ENCODE measurements around the gene PTGR3.

Gene PTGR3

DNA sequence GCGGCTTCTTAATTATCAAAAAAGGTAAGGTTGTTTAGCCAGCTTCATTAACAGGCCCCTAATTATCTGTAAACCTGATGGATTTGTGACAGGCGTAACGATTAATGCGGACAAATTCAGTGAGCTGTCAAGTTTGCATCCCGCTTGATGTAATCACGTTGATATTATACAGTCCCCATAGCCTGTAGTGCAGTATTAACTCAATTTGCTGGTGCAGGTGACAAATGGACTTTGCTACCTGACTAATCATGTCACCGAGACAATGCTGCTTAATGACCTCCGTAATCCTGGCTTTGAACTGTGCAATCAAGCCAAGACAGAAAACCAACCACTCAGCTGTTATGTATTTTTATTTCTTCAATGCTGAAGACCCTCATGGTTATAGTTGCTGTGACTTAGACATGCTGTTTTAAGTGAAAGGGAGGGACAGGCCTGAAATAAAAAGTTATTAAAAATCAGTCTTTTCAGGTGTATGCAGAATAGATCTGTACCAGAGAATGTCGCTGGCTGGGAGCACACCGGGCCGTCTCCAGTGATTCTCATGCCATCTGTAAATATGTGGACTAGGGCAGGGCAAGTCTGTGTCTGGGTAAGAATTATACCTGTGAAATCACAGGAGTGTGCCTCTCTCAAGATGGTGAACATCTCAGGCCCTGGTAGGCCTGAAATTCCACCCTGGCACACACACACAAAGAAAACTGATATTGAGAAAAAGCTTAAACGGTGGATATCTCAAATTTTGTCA, 6.0 kb upstream of the PTGR3 start:
- Mint-ChIP-seq H3K4me3 (no peak overlapping the region), H3K27me3 (no peaks in the 10 kb centered on the region), H3K4me1 (peaks cover 66% of the 10 kb centered on the region), H3K36me3 (ENCODE audit: low read depth) (peaks cover 5% of the 10 kb centered on the region), H3K27ac (peak overlapping the region; percentile 34), H3K9me3 (no peaks in the 10 kb centered on the region)
- DNase-seq (no peak), ATAC-seq (no peak)

GRCh38 chr18:75214332-75214690, 5.4 kb upstream of the PTGR3 start:
- H3K27ac Mint-ChIP-seq: peak overlapping the region; percentile 33
- no peak overlapping the region for H3K4me3 Mint-ChIP-seq
- H3K36me3 Mint-ChIP-seq (ENCODE audit: low read depth): peaks cover 5% of the 10 kb centered on the region
- ATAC-seq: no peak
- H3K4me1 Mint-ChIP-seq: peaks cover 64% of the 10 kb centered on the region
- DNase-seq: no peak
- H3K27me3 Mint-ChIP-seq: no peaks in the 10 kb centered on the region
- no peaks in the 10 kb centered on the region for H3K9me3 Mint-ChIP-seq

DNA sequence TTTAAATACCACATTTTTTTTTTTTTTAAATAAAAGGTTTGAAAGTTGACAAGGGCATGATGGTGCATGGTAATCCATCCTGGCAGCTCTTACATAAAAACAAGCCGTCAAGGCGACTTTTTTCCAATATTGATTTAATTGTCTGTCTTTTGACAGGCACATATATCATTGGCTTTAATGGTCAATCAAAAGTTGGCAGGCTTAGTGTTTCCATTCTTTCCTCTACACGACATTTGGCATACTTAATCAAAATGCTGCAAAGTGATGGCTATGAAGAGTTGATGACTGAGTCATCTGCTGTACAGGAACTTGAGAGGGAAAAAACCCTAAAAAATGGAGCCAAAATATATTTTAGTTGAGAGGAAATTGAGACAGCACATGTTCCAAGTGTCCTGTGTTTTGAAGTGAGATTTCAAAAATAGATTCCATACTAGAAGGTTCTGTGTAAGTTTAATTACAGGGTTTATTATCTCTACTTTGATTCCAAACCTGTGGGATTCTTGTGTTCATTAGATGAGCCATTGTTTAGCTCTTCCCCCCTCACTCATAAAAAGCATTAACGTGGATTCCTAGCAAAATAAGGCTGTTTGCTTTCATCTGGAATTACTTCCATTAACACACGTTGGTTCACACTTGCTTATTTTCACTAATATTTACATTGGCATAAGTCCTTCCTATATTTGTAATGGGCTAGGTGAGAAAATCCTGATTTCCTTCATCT, 4.8 kb upstream of the PTGR3 start:
- Mint-ChIP-seq H3K36me3 (ENCODE audit: low read depth) (peaks cover 5% of the 10 kb centered on the region), H3K27ac (peak overlapping the region; percentile 33), H3K4me3 (peak overlapping the region; percentile 79), H3K27me3 (no peaks in the 10 kb centered on the region), H3K9me3 (no peaks in the 10 kb centered on the region), H3K4me1 (peaks cover 60% of the 10 kb centered on the region)
- DNase-seq (no peak), ATAC-seq (no peak)

GRCh38 chr18:75212751-75213090, 3.8 kb upstream of the PTGR3 start:
- DNase-seq (no peak), ATAC-seq (no peak)
- H3K27ac Mint-ChIP-seq: peak overlapping the region; percentile 78
- H3K36me3 Mint-ChIP-seq (ENCODE audit: low read depth): peaks cover 5% of the 10 kb centered on the region
- peak overlapping the region; percentile 79 for H3K4me3 Mint-ChIP-seq
- H3K9me3 Mint-ChIP-seq: no peaks in the 10 kb centered on the region
- H3K27me3 Mint-ChIP-seq: no peaks in the 10 kb centered on the region
- H3K4me1 Mint-ChIP-seq: peaks cover 59% of the 10 kb centered on the region

GRCh38 chr18:75211953-75212750, 3.2 kb upstream of the PTGR3 start:
- Mint-ChIP-seq H3K4me1 (peaks cover 60% of the 10 kb centered on the region), H3K27ac (peak overlapping the region; percentile 78), H3K9me3 (no peaks in the 10 kb centered on the region), H3K36me3 (ENCODE audit: low read depth) (peaks cover 6% of the 10 kb centered on the region), H3K27me3 (no peaks in the 10 kb centered on the region), H3K4me3 (peak overlapping the region; percentile 79)
- DNase-seq (peak; percentile 45), ATAC-seq (no peak)

DNA sequence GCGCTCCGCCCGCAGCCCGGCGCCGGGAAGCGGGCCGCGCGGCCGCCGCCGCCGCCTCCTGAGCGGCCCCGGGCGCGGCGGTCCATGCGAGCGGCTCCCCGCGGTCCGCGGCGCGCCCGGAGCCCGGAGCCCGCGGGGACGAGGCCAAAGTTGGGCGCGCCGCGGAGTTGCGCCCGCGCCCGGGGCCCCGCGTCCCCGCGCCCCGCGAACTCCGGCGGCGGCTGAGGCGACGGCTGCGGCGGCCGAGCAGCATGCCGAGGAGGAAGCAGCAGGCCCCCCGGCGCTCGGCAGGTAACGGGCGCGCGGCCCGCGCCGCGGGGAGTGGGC, 2.6 kb upstream of the PTGR3 start:
- peaks cover 59% of the 10 kb centered on the region for H3K4me1 Mint-ChIP-seq
- ATAC-seq (no peak), DNase-seq (no peak)
- no peaks in the 10 kb centered on the region for H3K27me3 Mint-ChIP-seq
- no peak overlapping the region for H3K27ac Mint-ChIP-seq
- peaks cover 7% of the 10 kb centered on the region for H3K36me3 Mint-ChIP-seq (ENCODE audit: low read depth)
- H3K9me3 Mint-ChIP-seq: no peaks in the 10 kb centered on the region
- H3K4me3 Mint-ChIP-seq: no peak overlapping the region

- Mint-ChIP-seq H3K27me3 (no peaks in the 10 kb centered on the region), H3K27ac (peak overlapping the region; percentile 97), H3K9me3 (no peaks in the 10 kb centered on the region), H3K36me3 (ENCODE audit: low read depth) (peaks cover 7% of the 10 kb centered on the region), H3K4me1 (peaks cover 59% of the 10 kb centered on the region), H3K4me3 (peak overlapping the region; percentile 95)
- no peak for ATAC-seq
- peak; percentile 34 for DNase-seq
Observed at GRCh38 chr18:75211002-75211621, 2.2 kb upstream of the PTGR3 start.

- Mint-ChIP-seq H3K9me3 (no peaks in the 10 kb centered on the region), H3K27me3 (peaks cover 4% of the 10 kb centered on the region), H3K4me3 (peak within 1 kb of the TSS; percentile 95), H3K36me3 (ENCODE audit: low read depth) (peaks cover 6% of the 10 kb centered on the region), H3K27ac (peak within 1 kb of the TSS; percentile 97), H3K4me1 (peaks cover 60% of the 10 kb centered on the region)
- ATAC-seq: peak; percentile 23
- peak; percentile 52 for DNase-seq
Observed at GRCh38 chr18:75210274-75211001, 1.5 kb upstream of the PTGR3 start, which contains the start of gene TSHZ1. Gene TSHZ1, plus strand, starts transcription at chr18:75210797. Its CDS starts 1,080 bp downstream, at chr18:75211877.

GRCh38 chr18:75209951-75210258, 966 bp upstream of the PTGR3 start:
- H3K4me3 Mint-ChIP-seq: peak overlapping the region; percentile 95
- peaks cover 5% of the 10 kb centered on the region for H3K27me3 Mint-ChIP-seq
- no peak for ATAC-seq
- DNase-seq: peak; percentile 14
- H3K4me1 Mint-ChIP-seq: peaks cover 57% of the 10 kb centered on the region
- H3K36me3 Mint-ChIP-seq (ENCODE audit: low read depth): peaks cover 5% of the 10 kb centered on the region
- H3K9me3 Mint-ChIP-seq: no peaks in the 10 kb centered on the region
- H3K27ac Mint-ChIP-seq: peak overlapping the region; percentile 97

DNA sequence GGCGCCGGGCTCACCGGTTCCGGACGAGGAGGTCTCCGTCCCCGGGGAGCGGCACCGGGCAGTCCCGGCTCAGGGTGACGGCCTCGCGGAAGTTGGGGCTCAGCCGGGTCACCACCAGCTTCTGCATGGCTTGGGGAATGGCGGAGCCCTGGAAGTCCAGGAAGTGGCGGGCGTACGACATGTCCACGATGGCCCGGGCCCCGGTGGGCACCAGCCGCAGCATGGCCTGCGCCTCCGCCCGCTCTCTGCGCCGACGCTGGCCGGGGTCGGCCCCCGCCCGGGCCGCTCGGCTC, 157 bp downstream of the PTGR3 start:
- Mint-ChIP-seq H3K4me1 (peaks cover 47% of the 10 kb centered on the region), H3K4me3 (peak overlapping the region; percentile 89), H3K9me3 (no peaks in the 10 kb centered on the region), H3K27ac (no peak overlapping the region), H3K36me3 (ENCODE audit: low read depth) (peaks cover 5% of the 10 kb centered on the region), H3K27me3 (peaks cover 5% of the 10 kb centered on the region)
- ATAC-seq (peak; percentile 7), DNase-seq (peak; percentile 50)

GRCh38 chr18:75208155-75208835, 644 bp downstream of the PTGR3 start:
- ATAC-seq: peak; percentile 2
- Mint-ChIP-seq H3K27ac (peak overlapping the region; percentile 86), H3K9me3 (no peaks in the 10 kb centered on the region), H3K4me1 (peaks cover 43% of the 10 kb centered on the region), H3K36me3 (ENCODE audit: low read depth) (peaks cover 5% of the 10 kb centered on the region), H3K4me3 (peak overlapping the region; percentile 89), H3K27me3 (peaks cover 5% of the 10 kb centered on the region)
- DNase-seq: peak; percentile 51

DNA sequence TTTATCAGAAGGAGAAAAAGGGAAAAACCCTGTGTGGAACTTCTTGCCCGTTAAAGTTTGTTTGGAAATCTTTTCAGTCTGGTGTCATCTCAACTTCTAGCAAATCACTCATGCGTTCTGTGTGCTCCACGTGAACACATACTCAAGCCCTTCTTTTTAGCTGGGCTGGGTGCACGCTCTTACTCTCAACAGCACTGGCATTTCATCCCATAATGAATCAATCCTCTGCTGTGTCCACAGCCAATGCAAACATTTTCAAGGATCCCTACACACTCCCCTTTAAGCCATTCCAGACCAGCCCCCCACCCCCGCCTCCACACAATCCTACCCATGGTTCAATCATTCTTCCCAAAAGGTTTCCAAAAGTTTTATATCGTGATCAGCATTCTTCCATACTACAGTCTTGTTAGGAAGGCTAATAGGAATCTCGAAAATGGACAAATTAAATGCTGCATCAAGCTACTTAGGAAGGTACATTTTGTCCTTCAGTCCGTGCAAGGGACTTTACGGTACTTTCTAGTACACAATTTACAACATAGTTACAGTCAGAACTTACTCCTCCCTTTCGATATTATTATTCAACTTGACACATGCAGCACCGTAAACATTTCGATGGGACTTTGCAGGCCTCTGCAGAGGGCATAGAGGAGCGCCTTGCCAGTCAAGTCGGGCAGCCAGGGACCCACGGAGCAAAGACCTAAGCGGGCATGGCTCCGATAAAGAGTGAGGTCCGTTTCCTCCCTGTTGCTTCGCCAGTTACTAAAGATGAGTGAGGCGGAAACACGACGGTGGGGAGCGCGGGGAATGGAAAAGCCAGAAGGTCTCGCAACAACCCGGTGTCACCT, 1.4 kb downstream of the PTGR3 start:
- Mint-ChIP-seq H3K4me1 (peaks cover 35% of the 10 kb centered on the region), H3K36me3 (ENCODE audit: low read depth) (peaks cover 6% of the 10 kb centered on the region), H3K27ac (peak overlapping the region; percentile 86), H3K9me3 (no peaks in the 10 kb centered on the region), H3K4me3 (peak overlapping the region; percentile 89), H3K27me3 (peaks cover 5% of the 10 kb centered on the region)
- peak; percentile 12 for ATAC-seq
- peak; percentile 35 for DNase-seq
